K562 (cell line): ENCODE measurements around the gene PHYH. TPM values are rescaled to one million over a fixed set of nuclear protein-coding genes. Genes with fewer than 3 reads are reported as not detected.

Source experiments
- ATAC-seq: fragments of 200-7000 bp; cut with Tn5 transposase; 3 replicates; pipeline ENCODE4 v1.9.1; 2020; ENCODE audit warnings: moderate library complexity
- BruUV-seq: library from RNA; stranded (reverse); fragments of 400-500 nt; replicated peaks from 2 replicates; lab custom pipeline; 2021; lab: Mats Ljungman, UMichigan
- CTCF ChIA-PET: fragments of 300-600 bp; formaldehyde crosslinking; extraction: SDS; loops from one replicate; lab custom pipeline; 2021; ENCODE audit warnings: low intra/inter-chr PET ratio; lab: Yijun Ruan, JAX
- POLR2A ChIA-PET: fragments of 300-600, 350-650 bp; sonication (Branson Sonifier 250); formaldehyde crosslinking; extraction: SDS; loops from one replicate; lab custom pipeline; 2021; ENCODE audit warnings: antibody characterized with exemption, inconsistent platforms; lab: Yijun Ruan, JAX
- DNase-seq, 4 experiments: peaks; one replicate each; pipeline versions ENCODE4 v3.0.0 to v3.0.0-alpha.2; 2011 to 2018; ENCODE audit warnings: low spot score in 3 of 4, mixed read lengths in 3 of 4; ENCODE audit errors: extremely low read depth in 1 of 4
- FAIRE-seq: peaks from 2 replicates; lab custom pipeline; 2011; peaks lifted over from hg19 to GRCh38; lab: Jason Lieb, UNC
- H2AFZ ChIP-seq: 2 replicates; pipeline ENCODE4 v1.6.0; 2011; ENCODE audit warnings: low read depth, low read length, control low read depth, inconsistent platforms
- H3K27ac ChIP-seq: fragments of 200-600 bp; 3 replicates; pipeline ENCODE4 v1.8.0; 2011; ENCODE audit warnings: low read depth, mild to moderate bottlenecking, control low read depth, inconsistent platforms, low read length, moderate library complexity, mixed read lengths; ENCODE audit errors: extremely low read depth
- H3K27me3 ChIP-seq, 2 experiments: fragments of 300-600 bp in 1 of 2; 2 replicates in 1 of 2; 3 replicates in 1 of 2; pipeline versions ENCODE4 v1.6.0 to v1.8.0; 2011; ENCODE audit warnings: inconsistent platforms in 2 of 2, low read length in 2 of 2, mild to moderate bottlenecking in 1 of 2, mixed read lengths in 1 of 2, moderate library complexity in 1 of 2; ENCODE audit not compliant: control insufficient read depth in 2 of 2, insufficient read depth in 2 of 2
- H3K36me3 ChIP-seq: fragments of 300-600 bp; 3 replicates; pipeline ENCODE4 v1.8.0; 2011; ENCODE audit warnings: mild to moderate bottlenecking, low read length, inconsistent platforms; ENCODE audit not compliant: control insufficient read depth, insufficient read depth
- H3K4me1 ChIP-seq, 2 experiments: fragments of 200-600 bp in 1 of 2; replicated peaks in 1 of 2; 2 replicates in 1 of 2; 3 replicates in 1 of 2; pipeline versions ENCODE4 v1.5.1 to v1.8.0; 2011; ENCODE audit warnings: inconsistent platforms in 2 of 2, low read length in 2 of 2, mild to moderate bottlenecking in 1 of 2, mixed read lengths in 1 of 2, moderate library complexity in 1 of 2; ENCODE audit not compliant: control insufficient read depth in 2 of 2, insufficient read depth in 2 of 2
- H3K4me2 ChIP-seq: 2 replicates; pipeline ENCODE4 v1.6.1; 2011; ENCODE audit warnings: low read length, control low read depth, inconsistent platforms, mixed read lengths; ENCODE audit not compliant: insufficient read depth
- H3K4me3 ChIP-seq: fragments of 200-600 bp; sonication (generic), shearing (Covaris generic); 2 replicates; pipeline ENCODE4 v1.5.1; 2016; ENCODE audit warnings: control low read depth, inconsistent platforms
- H3K79me2 ChIP-seq: fragments of 200-600 bp; 3 replicates; pipeline ENCODE4 v1.8.0; 2011; ENCODE audit warnings: low read length, inconsistent platforms; ENCODE audit not compliant: control insufficient read depth, insufficient read depth
- H3K9ac ChIP-seq, 2 experiments: 2 replicates each; pipeline versions ENCODE4 v1.6.0 to v1.6.1; 2011; ENCODE audit warnings: low read depth in 2 of 2, low read length in 2 of 2, control low read depth in 1 of 2, inconsistent platforms in 1 of 2, mild to moderate bottlenecking in 1 of 2, mixed read lengths in 1 of 2; ENCODE audit not compliant: insufficient read depth in 1 of 2
- H3K9me1 ChIP-seq: one replicate; pipeline ENCODE4 v1.6.0; 2011; ENCODE audit warnings: inconsistent platforms, mild to moderate bottlenecking, low read length, moderate library complexity; ENCODE audit not compliant: control insufficient read depth, insufficient read depth
- H3K9me3 ChIP-seq: replicated peaks from 2 replicates; pipeline ENCODE4 v1.5.1; 2011; ENCODE audit warnings: low read depth, low read length, inconsistent platforms; ENCODE audit not compliant: control insufficient read depth, insufficient read depth
- H4K20me1 ChIP-seq: replicated peaks from 2 replicates; pipeline ENCODE4 v1.6.1; 2011; ENCODE audit warnings: low read length, inconsistent platforms, mixed read lengths; ENCODE audit not compliant: control insufficient read depth, insufficient read depth
- HDGF ChIP-seq: fragments of 450-650 bp; IDR thresholded peaks from 2 replicates; pipeline ENCODE4 v1.6.1; 2016
- HNRNPLL ChIP-seq: fragments of 200-400 bp; formaldehyde crosslinking; IDR thresholded peaks from 2 replicates; pipeline ENCODE4 v1.6.1; 2017; ENCODE audit warnings: low read length, low read depth, mild to moderate bottlenecking; ENCODE audit not compliant: poor library complexity, severe bottlenecking
- IRF9 ChIP-seq: fragments of 450-650 bp; IDR thresholded peaks from 2 replicates; pipeline ENCODE4 v1.6.1; 2016; ENCODE audit warnings: missing biosample characterization, missing genetic modification characterization
- MEF2D ChIP-seq: conservative IDR thresholded peaks from 2 replicates; pipeline ENCODE4 v1.6.1; 2016; ENCODE audit warnings: low read depth, missing genetic modification characterization, missing compliant biosample characterization
- OTX1 ChIP-seq: fragments of 450-650 bp; formaldehyde crosslinking; IDR thresholded peaks from 2 replicates; pipeline ENCODE4 v1.4.0; 2022; ENCODE audit warnings: mild to moderate bottlenecking
- PBX2 ChIP-seq, 2 experiments: IDR thresholded peaks in 1 of 2; conservative IDR thresholded peaks in 1 of 2; 2 replicates each; pipeline ENCODE4 v1.6.1; 2016; ENCODE audit warnings: low read depth in 2 of 2, mild to moderate bottlenecking in 1 of 2, missing compliant biosample characterization in 1 of 2, missing genetic modification characterization in 1 of 2, moderate library complexity in 1 of 2
- PML ChIP-seq: IDR thresholded peaks from 2 replicates; pipeline ENCODE4 v1.6.1; 2012; ENCODE audit warnings: low read length, inconsistent platforms
- PRDM10 ChIP-seq: fragments of 450-650 bp; IDR thresholded peaks from 2 replicates; pipeline ENCODE4 v1.6.1; 2018; ENCODE audit not compliant: partially characterized antibody
- SMARCC2 ChIP-seq: fragments of 450-650 bp; IDR thresholded peaks from 2 replicates; pipeline ENCODE4 v1.6.1; 2017; ENCODE audit warnings: antibody characterized with exemption, moderate library complexity, mild to moderate bottlenecking, low read depth
- ZNF184 ChIP-seq: sonication (generic); formaldehyde crosslinking; IDR thresholded peaks from 2 replicates; pipeline ENCODE4 v1.5.0; 2020; ENCODE audit warnings: missing genetic modification reagents
- ZNF23 ChIP-seq: fragments of 250-450 bp; sonication (Bioruptor Pico); IDR thresholded peaks from 2 replicates; pipeline ENCODE4 v1.4.0; 2020; ENCODE audit warnings: mild to moderate bottlenecking
- WGBS: fragments of 100-300 bp; shearing (Covaris generic); methylation state at CpG from one replicate; pipeline ENCODE4 v1.1.6; 2016; ENCODE audit warnings: low coverage, mixed read lengths; ENCODE audit not compliant: insufficient coverage; ENCODE audit errors: missing lambda C conversion rate; 5-methylcytosine and 5-hydroxymethylcytosine counted together
- in situ Hi-C: fragments of 300-500 bp; cut with MboI; formaldehyde crosslinking; loops from 4 replicates; pipeline ENCODE4 v1.15.0; 2018; ENCODE audit warnings: inconsistent platforms, mixed read lengths
- intact Hi-C: fragments of 100-400 bp; cut with micrococcal nuclease; formaldehyde crosslinking; loops from 2 replicates; pipeline ENCODE4 v1.14.2; 2022
- polyA plus RNA-seq, 8 experiments: library from polyadenylated mRNA; depleted of rRNA in 4 of 8; stranded (reverse) in 5 of 8; unstranded in 3 of 8; fragments of >200 nt; fragmentation: Nextera tagmentation in 2 of 8; fragmentation: Illumina TruSeq in 1 of 8; extraction: Ambion mirVana in 2 of 8; extraction: Trizol in 1 of 8; gene quantifications; 2 replicates each; pipeline versions ENCODE4 v1.2.1 to v1.2.3, GENCODE V29; 2011 to 2014; ENCODE audit warnings: inconsistent platforms in 1 of 8, missing spikeins in 1 of 8
- total RNA-seq, 7 experiments: library from RNA; depleted of rRNA in 6 of 7; stranded (reverse); fragments of >200 nt in 6 of 7; fragmentation: Illumina TruSeq in 2 of 7; extraction: Trizol in 2 of 7; gene quantifications; 2 replicates each; pipeline versions ENCODE4 v1.2.1 to v1.2.3, GENCODE V29; 2011 to 2021; ENCODE audit warnings: low replicate concordance in 1 of 7
- TF ChIP-seq, protein P1 (sequence below): sonication (generic); formaldehyde crosslinking; IDR thresholded peaks from 2 replicates; pipeline ENCODE4 v1.8.1; 2023; ENCODE audit warnings: mild to moderate bottlenecking, missing genetic modification reagents, moderate library complexity
- TF ChIP-seq, protein P2 (sequence below): fragments of 450-650 bp; IDR thresholded peaks from 2 replicates; pipeline ENCODE4 v1.6.1; 2016

Gene PHYH
- total and polyA plus RNA-seq, 9 of the 15 experiments (the other 6 are each of a cell fraction or from before 2014, with no cell fraction given): 3.8 to 6.9 (median 5.7) TPM

GRCh38 chr10:13317474-13317873 lies 17.6 kb upstream of the PHYH start:
- Histone ChIP-seq H3K4me3 (no peak overlapping the region), H3K9me1 (no peaks in the 10 kb centered on the region), H2AFZ (no peak overlapping the region), H3K79me2 (no peaks in the 10 kb centered on the region), H3K27me3 (no peaks in the 10 kb centered on the region), H3K4me2 (no peak overlapping the region), H3K9me3 (no peaks in the 10 kb centered on the region), H4K20me1 (no peaks in the 10 kb centered on the region), H3K9ac (no peak overlapping the region), H3K4me1 (peaks cover 0 to 2% of the 10 kb centered on the region in 2 experiments; a peak in 2 of 5 replicates), H3K36me3 (peaks cover 21% of the 10 kb centered on the region; the same call in 1 of the 3 replicates), H3K27ac (no peak overlapping the region)
- ATAC-seq (no peak; the same call in 1 of the 3 replicates), FAIRE-seq (no peak), DNase-seq (no peak)
- POLR2A ChIA-PET: interaction anchor here (0.8 kb wide), 1 partner anchor 33 kb away, joined by 3 read pairs; no protein-coding TSS in a partner anchor
- intact Hi-C loops: no loop called here
- 70% methylated on average over 6 of the region's 6 CpGs for WGBS
- in situ Hi-C loops: no loop called here
- BruUV-seq: no TSS peak
- CTCF ChIA-PET: no interaction called here
- TF ChIP-seq PBX2 (CRISPR knock-in tag; IDR thresholded peaks at IDR 0.05; ENCODE audit: low read depth) (no peak), PBX2 (tag; conservative IDR thresholded peaks at IDR 0.05; ENCODE audit: low read depth) (no peak), HDGF (no peak), IRF9 (tag) (no peak), HNRNPLL (no peak), ZNF23 (CRISPR knock-in tag) (no peak), SMARCC2 (no peak), PRDM10 (no peak), OTX1 (CRISPR knock-in tag) (no peak), PML (no peak), MEF2D (no peak), ZNF184 (CRISPR knock-in tag) (no peak)
- TF ChIP-seq, protein P1, sequence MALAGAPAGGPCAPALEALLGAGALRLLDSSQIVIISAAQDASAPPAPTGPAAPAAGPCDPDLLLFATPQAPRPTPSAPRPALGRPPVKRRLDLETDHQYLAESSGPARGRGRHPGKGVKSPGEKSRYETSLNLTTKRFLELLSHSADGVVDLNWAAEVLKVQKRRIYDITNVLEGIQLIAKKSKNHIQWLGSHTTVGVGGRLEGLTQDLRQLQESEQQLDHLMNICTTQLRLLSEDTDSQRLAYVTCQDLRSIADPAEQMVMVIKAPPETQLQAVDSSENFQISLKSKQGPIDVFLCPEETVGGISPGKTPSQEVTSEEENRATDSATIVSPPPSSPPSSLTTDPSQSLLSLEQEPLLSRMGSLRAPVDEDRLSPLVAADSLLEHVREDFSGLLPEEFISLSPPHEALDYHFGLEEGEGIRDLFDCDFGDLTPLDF (CRISPR knock-in tag): no peak
- TF ChIP-seq, protein P2, sequence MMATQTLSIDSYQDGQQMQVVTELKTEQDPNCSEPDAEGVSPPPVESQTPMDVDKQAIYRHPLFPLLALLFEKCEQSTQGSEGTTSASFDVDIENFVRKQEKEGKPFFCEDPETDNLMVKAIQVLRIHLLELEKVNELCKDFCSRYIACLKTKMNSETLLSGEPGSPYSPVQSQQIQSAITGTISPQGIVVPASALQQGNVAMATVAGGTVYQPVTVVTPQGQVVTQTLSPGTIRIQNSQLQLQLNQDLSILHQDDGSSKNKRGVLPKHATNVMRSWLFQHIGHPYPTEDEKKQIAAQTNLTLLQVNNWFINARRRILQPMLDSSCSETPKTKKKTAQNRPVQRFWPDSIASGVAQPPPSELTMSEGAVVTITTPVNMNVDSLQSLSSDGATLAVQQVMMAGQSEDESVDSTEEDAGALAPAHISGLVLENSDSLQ: no peak
